Hematopoietic multipotent progenitor cell treated with erythropoietin and hydrocortisone succinate and interleukin-3 and kit ligand, for 15 days (in vitro differentiated cells): ENCODE results near the gene CBR4.
A peak's percentile ranks its signal among the peaks of the same experiment; 100 is the strongest.

Source experiments
- DNase-seq: peaks from one replicate; pipeline ENCODE4 v3.0.0-alpha.2; 2015; ENCODE audit warnings: low spot score

The CBR4 gene

GRCh38 chr4:169033660-169034059 is 23.6 kb upstream of the CBR4 start:
- DNase-seq: no peak

GRCh38 chr4:169032883-169033645 is 23.0 kb upstream of the CBR4 start:
- DNase-seq: no peak

GRCh38 chr4:169032194-169032593 is 22.1 kb upstream of the CBR4 start:
- DNase-seq: no peak

GRCh38 chr4:169031392-169031791 is 21.3 kb upstream of the CBR4 start:
- no peak for DNase-seq

- DNase-seq: no peak
Observed at GRCh38 chr4:169030562-169030982, 20.5 kb upstream of the CBR4 start.

- DNase-seq: no peak
Observed at GRCh38 chr4:169029947-169030346, 19.9 kb upstream of the CBR4 start.

- DNase-seq: no peak
Observed at GRCh38 chr4:169027663-169028062, 17.6 kb upstream of the CBR4 start.

GRCh38 chr4:169025184-169025583 is 15.1 kb upstream of the CBR4 start:
- DNase-seq: no peak

- DNase-seq: no peak
Observed at GRCh38 chr4:169024762-169025161, 14.7 kb upstream of the CBR4 start.

GRCh38 chr4:169018406-169018805 is 8.4 kb upstream of the CBR4 start:
- DNase-seq: no peak

- no peak for DNase-seq
Observed at GRCh38 chr4:169017971-169018370, 7.9 kb upstream of the CBR4 start.

- DNase-seq: no peak
Observed at GRCh38 chr4:169015186-169015623, 5.2 kb upstream of the CBR4 start.

- DNase-seq: no peak
Observed at GRCh38 chr4:169014586-169014985, 4.5 kb upstream of the CBR4 start.

- DNase-seq: no peak
Observed at GRCh38 chr4:169013396-169013795, 3.3 kb upstream of the CBR4 start.

- no peak for DNase-seq
Observed at GRCh38 chr4:169012049-169012448, 2.0 kb upstream of the CBR4 start.

- DNase-seq: peak; percentile 66
Observed at GRCh38 chr4:169009286-169010124, 550 bp downstream of the CBR4 start.

- peak; percentile 31 for DNase-seq
Observed at GRCh38 chr4:169005453-169006099, 4.5 kb downstream of the CBR4 start.

- DNase-seq: no peak
Observed at GRCh38 chr4:169000315-169000714, 9.7 kb downstream of the CBR4 start.

- no peak for DNase-seq
Observed at GRCh38 chr4:168999809-169000208, 10.2 kb downstream of the CBR4 start.

GRCh38 chr4:168998596-168998995 is 11.5 kb downstream of the CBR4 start:
- DNase-seq: no peak

- peak; percentile 31 for DNase-seq
Observed at GRCh38 chr4:168995537-168996295, 14.3 kb downstream of the CBR4 start.

- DNase-seq: no peak
Observed at GRCh38 chr4:168994958-168995357, 15.1 kb downstream of the CBR4 start.
